SU-DHL-6 (cell line): ENCODE measurements around the gene ADIPOQ.

Source experiments
- EZH2phosphoT487 ChIP-seq: fragments of 200-600 bp; sonication (generic), shearing (Covaris generic); conservative IDR thresholded peaks from 2 replicates; pipeline ENCODE4 v1.6.1; 2018; ENCODE audit warnings: mild to moderate bottlenecking, antibody characterized with exemption, low read length, moderate library complexity, mixed read lengths
- TF ChIP-seq, protein P1 (sequence below): fragments of 200-600 bp; sonication (generic); IDR thresholded peaks from one replicate; pipeline ENCODE4 v1.5.1; 2017; ENCODE audit warnings: antibody characterized with exemption, mild to moderate bottlenecking, low read length, moderate library complexity; ENCODE audit not compliant: insufficient read depth, poor library complexity, severe bottlenecking

DNA sequence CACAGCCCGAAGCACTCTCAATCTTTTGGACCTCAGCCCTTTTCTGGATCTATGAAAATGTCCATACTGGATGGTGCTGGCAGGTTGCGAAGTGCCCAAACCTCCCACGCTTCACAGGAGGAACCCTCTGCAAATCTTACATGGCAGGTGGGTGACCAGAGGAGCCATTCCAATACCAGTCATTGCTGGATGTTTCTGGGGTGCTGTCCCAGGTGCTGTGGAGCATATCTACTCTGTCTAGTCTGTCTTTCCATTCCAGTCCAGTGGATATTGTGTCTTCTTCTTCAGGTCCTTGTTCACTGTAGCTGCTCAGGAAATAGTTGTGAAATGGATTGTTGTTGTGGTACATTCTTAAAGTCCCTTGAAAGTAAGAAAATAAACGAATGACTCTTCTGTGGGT is 10.7 kb upstream of the ADIPOQ start:
- TF ChIP-seq, protein P1, sequence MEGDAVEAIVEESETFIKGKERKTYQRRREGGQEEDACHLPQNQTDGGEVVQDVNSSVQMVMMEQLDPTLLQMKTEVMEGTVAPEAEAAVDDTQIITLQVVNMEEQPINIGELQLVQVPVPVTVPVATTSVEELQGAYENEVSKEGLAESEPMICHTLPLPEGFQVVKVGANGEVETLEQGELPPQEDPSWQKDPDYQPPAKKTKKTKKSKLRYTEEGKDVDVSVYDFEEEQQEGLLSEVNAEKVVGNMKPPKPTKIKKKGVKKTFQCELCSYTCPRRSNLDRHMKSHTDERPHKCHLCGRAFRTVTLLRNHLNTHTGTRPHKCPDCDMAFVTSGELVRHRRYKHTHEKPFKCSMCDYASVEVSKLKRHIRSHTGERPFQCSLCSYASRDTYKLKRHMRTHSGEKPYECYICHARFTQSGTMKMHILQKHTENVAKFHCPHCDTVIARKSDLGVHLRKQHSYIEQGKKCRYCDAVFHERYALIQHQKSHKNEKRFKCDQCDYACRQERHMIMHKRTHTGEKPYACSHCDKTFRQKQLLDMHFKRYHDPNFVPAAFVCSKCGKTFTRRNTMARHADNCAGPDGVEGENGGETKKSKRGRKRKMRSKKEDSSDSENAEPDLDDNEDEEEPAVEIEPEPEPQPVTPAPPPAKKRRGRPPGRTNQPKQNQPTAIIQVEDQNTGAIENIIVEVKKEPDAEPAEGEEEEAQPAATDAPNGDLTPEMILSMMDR: no peak
- TF ChIP-seq EZH2phosphoT487: no peak
